ENCODE measurements around the gene HDLBP. TPM values are rescaled to one million over a fixed set of nuclear protein-coding genes. Genes with fewer than 3 reads are reported as not detected.

Gene HDLBP
- total RNA-seq, 4 donors from 2014 or later = 361 to 651 (median 454) TPM

DNA sequence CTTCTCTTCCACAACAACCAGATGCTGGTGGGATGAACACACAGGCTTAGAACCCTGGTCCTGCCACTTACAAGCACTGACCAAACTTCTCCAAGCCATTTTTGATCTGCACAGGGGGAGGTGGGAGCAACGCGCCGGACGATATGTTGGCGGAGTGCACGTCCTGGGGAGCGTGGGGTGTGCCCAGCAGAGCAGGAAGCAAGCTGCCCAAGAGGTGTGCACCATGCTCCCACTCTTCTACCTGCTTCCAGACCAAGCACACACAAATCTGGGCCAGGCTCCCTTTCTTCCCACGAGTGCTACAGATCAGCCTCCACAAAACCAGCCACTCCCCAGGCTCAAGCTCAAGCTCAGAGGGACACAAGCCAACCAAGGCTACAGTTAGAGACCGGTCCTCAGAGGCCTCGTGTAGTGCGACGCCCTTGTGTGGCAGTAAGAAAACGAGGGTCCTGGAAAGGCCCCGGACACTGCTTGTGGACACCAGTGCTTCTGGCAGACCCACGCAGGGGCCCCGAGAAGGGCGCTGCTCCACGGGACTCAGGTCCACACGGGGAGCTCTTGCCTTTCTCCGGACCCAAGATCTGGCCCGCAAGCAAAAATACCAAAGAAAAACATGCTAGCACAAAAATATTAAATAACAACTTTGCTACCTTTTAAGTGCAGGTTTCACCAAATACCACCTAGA lies 75.0 kb downstream of the HDLBP start:
- Histone ChIP-seq H3K27me3 (no peaks in the 10 kb centered on the region), H3K4me3 (no peak overlapping the region), H3K36me3 (peaks cover 0 to 98% (median 2%) of the 10 kb centered on the region in 3 donors), H3K27ac (no peak overlapping the region), H3K4me1 (no peaks in the 10 kb centered on the region), H3K9me3 (no peaks in the 10 kb centered on the region)
- TF ChIP-seq POLR2A (IDR thresholded peaks at IDR 0.05) = no peak
- TF ChIP-seq, protein P1, sequence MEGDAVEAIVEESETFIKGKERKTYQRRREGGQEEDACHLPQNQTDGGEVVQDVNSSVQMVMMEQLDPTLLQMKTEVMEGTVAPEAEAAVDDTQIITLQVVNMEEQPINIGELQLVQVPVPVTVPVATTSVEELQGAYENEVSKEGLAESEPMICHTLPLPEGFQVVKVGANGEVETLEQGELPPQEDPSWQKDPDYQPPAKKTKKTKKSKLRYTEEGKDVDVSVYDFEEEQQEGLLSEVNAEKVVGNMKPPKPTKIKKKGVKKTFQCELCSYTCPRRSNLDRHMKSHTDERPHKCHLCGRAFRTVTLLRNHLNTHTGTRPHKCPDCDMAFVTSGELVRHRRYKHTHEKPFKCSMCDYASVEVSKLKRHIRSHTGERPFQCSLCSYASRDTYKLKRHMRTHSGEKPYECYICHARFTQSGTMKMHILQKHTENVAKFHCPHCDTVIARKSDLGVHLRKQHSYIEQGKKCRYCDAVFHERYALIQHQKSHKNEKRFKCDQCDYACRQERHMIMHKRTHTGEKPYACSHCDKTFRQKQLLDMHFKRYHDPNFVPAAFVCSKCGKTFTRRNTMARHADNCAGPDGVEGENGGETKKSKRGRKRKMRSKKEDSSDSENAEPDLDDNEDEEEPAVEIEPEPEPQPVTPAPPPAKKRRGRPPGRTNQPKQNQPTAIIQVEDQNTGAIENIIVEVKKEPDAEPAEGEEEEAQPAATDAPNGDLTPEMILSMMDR (IDR thresholded peaks at IDR 0.05) = no peak
- DNase-seq = no peak

DNA sequence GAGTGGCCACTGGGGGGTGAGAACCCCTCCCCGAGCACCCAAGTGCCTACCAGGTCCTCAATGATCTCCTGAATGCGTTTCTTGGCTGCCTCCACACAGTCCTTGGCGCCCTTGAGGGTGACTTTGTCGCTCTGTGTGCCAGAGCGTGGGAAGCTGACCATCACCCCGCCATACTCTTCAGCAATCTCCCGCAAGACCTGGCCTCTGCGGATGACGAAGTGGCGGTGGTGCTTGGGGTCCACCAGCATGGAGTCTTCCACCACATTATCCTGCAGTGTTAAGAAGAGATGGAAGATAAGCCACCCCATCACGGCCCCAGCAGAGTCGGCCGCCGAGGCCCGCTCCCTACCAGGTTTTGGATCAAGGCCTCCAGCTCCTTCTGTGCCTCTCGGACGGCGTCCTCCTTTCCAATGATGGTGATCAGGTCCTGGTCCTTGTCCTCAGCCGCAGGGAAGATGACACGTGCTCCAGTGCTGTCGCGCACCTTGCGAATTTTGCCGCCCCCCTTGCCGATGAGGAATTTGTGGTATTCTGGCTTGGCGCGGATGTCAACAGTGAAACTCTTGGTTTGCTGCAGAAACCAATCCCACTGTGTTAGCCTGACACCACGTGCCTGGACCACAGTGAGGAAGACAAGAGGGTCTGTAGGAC lies 75.8 kb downstream of the HDLBP start:
- TF ChIP-seq, protein P1 (IDR thresholded peaks at IDR 0.05) = no peak
- TF ChIP-seq POLR2A (IDR thresholded peaks at IDR 0.05) = no peak
- H3K36me3 ChIP-seq = peaks cover 0 to 98% (median 2%) of the 10 kb centered on the region in 3 donors
- H3K9me3 ChIP-seq = no peaks in the 10 kb centered on the region
- H3K4me1 ChIP-seq = no peaks in the 10 kb centered on the region
- no peak overlapping the region for H3K4me3 ChIP-seq
- no peak for DNase-seq
- no peak overlapping the region for H3K27ac ChIP-seq
- H3K27me3 ChIP-seq = no peaks in the 10 kb centered on the region

DNA sequence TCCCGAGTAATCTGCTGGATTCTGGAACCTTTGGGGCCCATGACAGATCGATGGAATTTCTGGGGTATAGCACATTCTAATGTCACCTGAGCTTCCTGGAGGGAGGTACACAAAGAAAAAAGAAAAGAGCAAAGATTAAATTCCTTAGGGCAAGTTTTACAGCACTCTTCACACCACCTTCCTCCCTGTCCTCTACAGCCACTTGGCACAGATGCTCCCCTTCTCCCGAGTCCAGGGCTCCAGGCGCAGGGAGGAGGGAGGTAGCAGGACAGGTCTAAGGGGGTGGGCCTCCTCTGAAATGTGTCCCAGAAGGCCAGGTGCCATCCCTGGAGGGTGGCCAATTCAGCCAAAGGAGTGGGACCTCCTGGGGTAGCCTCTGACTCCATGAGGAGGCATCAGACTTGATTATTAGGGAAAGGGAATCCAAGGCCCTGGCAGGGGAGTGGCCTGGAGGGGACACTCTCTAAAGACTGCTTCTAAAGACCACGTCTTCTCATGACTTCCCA lies 76.7 kb downstream of the HDLBP start:
- no peak for DNase-seq
- Histone ChIP-seq H3K9me3 (no peaks in the 10 kb centered on the region), H3K36me3 (peaks cover 0 to 98% (median 2%) of the 10 kb centered on the region in 3 donors), H3K4me1 (no peaks in the 10 kb centered on the region), H3K27ac (no peak overlapping the region), H3K4me3 (no peak overlapping the region), H3K27me3 (no peaks in the 10 kb centered on the region)
- no peak for TF ChIP-seq POLR2A (IDR thresholded peaks at IDR 0.05)
- TF ChIP-seq, protein P1 (IDR thresholded peaks at IDR 0.05) = no peak

DNA sequence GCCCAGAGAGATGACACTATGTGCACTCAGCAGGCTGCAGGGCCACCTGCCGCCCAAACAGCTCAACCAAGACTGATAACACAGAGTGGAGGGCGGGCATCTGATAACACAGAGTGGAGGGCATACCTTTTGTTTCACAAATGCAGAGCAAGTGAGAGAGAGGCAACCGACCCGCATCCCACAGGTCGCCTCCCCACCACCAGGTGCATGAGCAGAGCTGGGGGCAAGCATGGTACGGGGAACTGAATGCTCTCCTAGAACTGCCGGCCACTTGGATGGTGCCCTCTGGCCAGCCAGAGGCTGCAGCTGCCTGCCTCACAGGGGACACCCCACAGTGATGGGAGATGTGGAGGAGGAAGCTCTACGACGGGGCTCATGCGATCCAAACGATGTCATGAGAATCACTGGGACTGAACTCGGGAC lies 77.5 kb downstream of the HDLBP start:
- H3K4me3 ChIP-seq = no peak overlapping the region
- H3K36me3 ChIP-seq = peaks cover 0 to 98% (median 2%) of the 10 kb centered on the region in 3 donors
- no peaks in the 10 kb centered on the region for H3K27me3 ChIP-seq
- TF ChIP-seq POLR2A (IDR thresholded peaks at IDR 0.05) = no peak
- TF ChIP-seq, protein P1 (IDR thresholded peaks at IDR 0.05) = no peak
- no peak overlapping the region for H3K27ac ChIP-seq
- no peaks in the 10 kb centered on the region for H3K9me3 ChIP-seq
- DNase-seq = no peak
- H3K4me1 ChIP-seq = no peaks in the 10 kb centered on the region

DNA sequence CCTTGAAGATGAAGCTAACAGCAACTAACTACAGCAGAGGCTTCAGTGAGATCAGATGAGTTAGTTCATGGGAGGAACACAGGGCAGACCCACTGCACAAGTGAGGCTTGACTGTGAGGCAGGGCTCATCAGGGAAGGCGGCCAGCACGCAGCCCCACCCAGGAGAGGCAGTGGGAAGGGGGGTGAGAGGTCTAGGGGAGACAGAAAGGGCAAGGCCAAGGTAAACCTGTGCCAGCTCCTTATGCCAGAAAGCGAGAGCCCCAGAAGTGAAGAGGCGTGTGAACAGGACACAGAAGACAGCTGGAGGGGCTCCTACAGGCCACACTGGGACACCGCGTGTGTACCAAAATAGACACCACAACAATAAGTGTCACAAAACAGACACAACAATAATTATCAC lies 78.4 kb downstream of the HDLBP start:
- DNase-seq = no peak
- H3K9me3 ChIP-seq = no peaks in the 10 kb centered on the region
- peaks cover 0 to 97% (median 2%) of the 10 kb centered on the region in 3 donors for H3K36me3 ChIP-seq
- H3K27ac ChIP-seq = no peak overlapping the region
- no peak for TF ChIP-seq POLR2A (IDR thresholded peaks at IDR 0.05)
- no peaks in the 10 kb centered on the region for H3K27me3 ChIP-seq
- H3K4me1 ChIP-seq = no peaks in the 10 kb centered on the region
- H3K4me3 ChIP-seq = no peak overlapping the region

Measured in Peyer's patch (tissue), 4 donors.